Neural progenitor cell (in vitro differentiated cells): ENCODE results near the gene ASXL2.

Experiments
- CTCF ChIP-seq: fragments of 200-600 bp; sonication (generic); IDR thresholded peaks from 2 replicates; pipeline ENCODE4 v1.5.1; 2017; ENCODE audit warnings: antibody characterized with exemption, mild to moderate bottlenecking
- EZH2phosphoT487 ChIP-seq: fragments of 200-600 bp; sonication (generic); IDR thresholded peaks from 2 replicates; pipeline ENCODE4 v1.6.1; 2017; ENCODE audit warnings: antibody characterized with exemption

- TF ChIP-seq CTCF (no peak), EZH2phosphoT487 (no peak)
Measured at GRCh38 chr2:25799301-25799700, 79.0 kb downstream of the ASXL2 start.
